Measurements from ENCODE around the gene TNFRSF11A.

Gene TNFRSF11A

GRCh38 chr18:62331581-62332356 is 6.7 kb downstream of the TNFRSF11A start:
- H3K9ac ChIP-seq (ENCODE audit: low read depth, low read length) = no peak overlapping the region
- peaks cover 13% of the 10 kb centered on the region for H3K4me1 ChIP-seq (ENCODE audit: insufficient read depth, low read length)
- H3K9me3 ChIP-seq (ENCODE audit: control insufficient read depth, insufficient read depth, low read length) = no peaks in the 10 kb centered on the region
- H3K36me3 ChIP-seq (ENCODE audit: insufficient read depth, low read length) = no peaks in the 10 kb centered on the region

GRCh38 chr18:62332431-62332830 is 7.3 kb downstream of the TNFRSF11A start:
- Histone ChIP-seq H3K9me3 (ENCODE audit: control insufficient read depth, insufficient read depth, low read length) (no peaks in the 10 kb centered on the region), H3K36me3 (ENCODE audit: insufficient read depth, low read length) (no peaks in the 10 kb centered on the region), H3K4me1 (ENCODE audit: insufficient read depth, low read length) (peaks cover 15% of the 10 kb centered on the region), H3K9ac (ENCODE audit: low read depth, low read length) (no peak overlapping the region)

- Histone ChIP-seq H3K9ac (ENCODE audit: low read depth, low read length) (no peak overlapping the region), H3K9me3 (ENCODE audit: control insufficient read depth, insufficient read depth, low read length) (no peaks in the 10 kb centered on the region), H3K36me3 (ENCODE audit: insufficient read depth, low read length) (no peaks in the 10 kb centered on the region), H3K4me1 (ENCODE audit: insufficient read depth, low read length) (peaks cover 17% of the 10 kb centered on the region)
Observed at GRCh38 chr18:62332964-62333695, 8.0 kb downstream of the TNFRSF11A start.

GRCh38 chr18:62334120-62334519 is 9.0 kb downstream of the TNFRSF11A start:
- H3K9me3 ChIP-seq (ENCODE audit: control insufficient read depth, insufficient read depth, low read length) = no peaks in the 10 kb centered on the region
- no peaks in the 10 kb centered on the region for H3K36me3 ChIP-seq (ENCODE audit: insufficient read depth, low read length)
- H3K9ac ChIP-seq (ENCODE audit: low read depth, low read length) = no peak overlapping the region
- peaks cover 25% of the 10 kb centered on the region for H3K4me1 ChIP-seq (ENCODE audit: insufficient read depth, low read length)

- Histone ChIP-seq H3K9me3 (ENCODE audit: control insufficient read depth, insufficient read depth, low read length) (no peaks in the 10 kb centered on the region), H3K9ac (ENCODE audit: low read depth, low read length) (no peak overlapping the region), H3K4me1 (ENCODE audit: insufficient read depth, low read length) (peaks cover 24% of the 10 kb centered on the region), H3K36me3 (ENCODE audit: insufficient read depth, low read length) (no peaks in the 10 kb centered on the region)
Observed at GRCh38 chr18:62335494-62335893, 10.4 kb downstream of the TNFRSF11A start.

GRCh38 chr18:62336618-62337017 is 11.5 kb downstream of the TNFRSF11A start:
- no peaks in the 10 kb centered on the region for H3K36me3 ChIP-seq (ENCODE audit: insufficient read depth, low read length)
- H3K4me1 ChIP-seq (ENCODE audit: insufficient read depth, low read length) = peaks cover 24% of the 10 kb centered on the region
- no peaks in the 10 kb centered on the region for H3K9me3 ChIP-seq (ENCODE audit: control insufficient read depth, insufficient read depth, low read length)
- no peak overlapping the region for H3K9ac ChIP-seq (ENCODE audit: low read depth, low read length)

- Histone ChIP-seq H3K36me3 (ENCODE audit: insufficient read depth, low read length) (no peaks in the 10 kb centered on the region), H3K9ac (ENCODE audit: low read depth, low read length) (no peak overlapping the region), H3K9me3 (ENCODE audit: control insufficient read depth, insufficient read depth, low read length) (no peaks in the 10 kb centered on the region), H3K4me1 (ENCODE audit: insufficient read depth, low read length) (peaks cover 24% of the 10 kb centered on the region)
Observed at GRCh38 chr18:62337336-62337735, 12.2 kb downstream of the TNFRSF11A start.

GRCh38 chr18:62338446-62339105 is 13.5 kb downstream of the TNFRSF11A start:
- H3K36me3 ChIP-seq (ENCODE audit: insufficient read depth, low read length) = no peaks in the 10 kb centered on the region
- no peaks in the 10 kb centered on the region for H3K9me3 ChIP-seq (ENCODE audit: control insufficient read depth, insufficient read depth, low read length)
- peaks cover 24% of the 10 kb centered on the region for H3K4me1 ChIP-seq (ENCODE audit: insufficient read depth, low read length)
- no peak overlapping the region; the same call in 1 of the 2 replicates for H3K9ac ChIP-seq (ENCODE audit: low read depth, low read length)

GRCh38 chr18:62339106-62339988 is 14.2 kb downstream of the TNFRSF11A start:
- H3K4me1 ChIP-seq (ENCODE audit: insufficient read depth, low read length) = peaks cover 24% of the 10 kb centered on the region
- H3K9me3 ChIP-seq (ENCODE audit: control insufficient read depth, insufficient read depth, low read length) = no peaks in the 10 kb centered on the region
- no peak overlapping the region; the same call in 1 of the 2 replicates for H3K9ac ChIP-seq (ENCODE audit: low read depth, low read length)
- no peaks in the 10 kb centered on the region for H3K36me3 ChIP-seq (ENCODE audit: insufficient read depth, low read length)

GRCh38 chr18:62340996-62341395 is 15.9 kb downstream of the TNFRSF11A start:
- Histone ChIP-seq H3K36me3 (ENCODE audit: insufficient read depth, low read length) (no peaks in the 10 kb centered on the region), H3K4me1 (ENCODE audit: insufficient read depth, low read length) (peaks cover 33% of the 10 kb centered on the region), H3K9ac (ENCODE audit: low read depth, low read length) (no peak overlapping the region), H3K9me3 (ENCODE audit: control insufficient read depth, insufficient read depth, low read length) (no peaks in the 10 kb centered on the region)

GRCh38 chr18:62341473-62341872 is 16.4 kb downstream of the TNFRSF11A start:
- Histone ChIP-seq H3K4me1 (ENCODE audit: insufficient read depth, low read length) (peaks cover 38% of the 10 kb centered on the region), H3K9ac (ENCODE audit: low read depth, low read length) (no peak overlapping the region), H3K36me3 (ENCODE audit: insufficient read depth, low read length) (no peaks in the 10 kb centered on the region), H3K9me3 (ENCODE audit: control insufficient read depth, insufficient read depth, low read length) (no peaks in the 10 kb centered on the region)

- H3K9me3 ChIP-seq (ENCODE audit: control insufficient read depth, insufficient read depth, low read length) = no peaks in the 10 kb centered on the region
- H3K36me3 ChIP-seq (ENCODE audit: insufficient read depth, low read length) = no peaks in the 10 kb centered on the region
- H3K9ac ChIP-seq (ENCODE audit: low read depth, low read length) = no peak overlapping the region
- peaks cover 42% of the 10 kb centered on the region for H3K4me1 ChIP-seq (ENCODE audit: insufficient read depth, low read length)
Observed at GRCh38 chr18:62342884-62343283, 17.8 kb downstream of the TNFRSF11A start.

GRCh38 chr18:62343316-62343715 is 18.2 kb downstream of the TNFRSF11A start:
- no peaks in the 10 kb centered on the region for H3K9me3 ChIP-seq (ENCODE audit: control insufficient read depth, insufficient read depth, low read length)
- H3K4me1 ChIP-seq (ENCODE audit: insufficient read depth, low read length) = peaks cover 38% of the 10 kb centered on the region
- no peak overlapping the region for H3K9ac ChIP-seq (ENCODE audit: low read depth, low read length)
- H3K36me3 ChIP-seq (ENCODE audit: insufficient read depth, low read length) = no peaks in the 10 kb centered on the region

- H3K9ac ChIP-seq (ENCODE audit: low read depth, low read length) = no peak overlapping the region
- no peaks in the 10 kb centered on the region for H3K9me3 ChIP-seq (ENCODE audit: control insufficient read depth, insufficient read depth, low read length)
- H3K36me3 ChIP-seq (ENCODE audit: insufficient read depth, low read length) = no peaks in the 10 kb centered on the region
- peaks cover 23% of the 10 kb centered on the region for H3K4me1 ChIP-seq (ENCODE audit: insufficient read depth, low read length)
Observed at GRCh38 chr18:62345909-62346308, 20.8 kb downstream of the TNFRSF11A start.
